ENCODE results near the gene RTF2.

RTF2 gene

DNA sequence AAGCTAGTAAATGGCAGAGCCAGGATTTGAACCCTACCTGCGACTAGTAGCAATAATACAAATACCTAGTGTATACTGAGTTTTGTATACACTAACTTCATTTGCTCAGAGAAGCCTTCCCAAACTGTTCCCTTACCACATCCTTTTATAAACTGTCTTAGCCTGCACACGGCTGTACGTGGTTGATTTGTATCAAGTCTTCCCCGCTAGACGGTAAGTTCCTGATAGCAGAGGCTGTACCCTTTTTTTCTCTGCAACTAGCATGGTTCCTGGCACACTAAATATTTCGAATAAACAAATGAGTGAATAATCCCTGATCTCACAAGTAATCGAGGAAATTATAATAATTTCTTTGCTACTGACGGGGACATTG, 636 bp downstream of the RTF2 start:
- Histone ChIP-seq H3K4me3 (ENCODE audit: low read length in 2 of 2) (peak overlapping the region; percentile 95 to 96), H3K27me3 (ENCODE audit: control insufficient read depth in 2 of 2, insufficient read depth in 2 of 2, low read length in 2 of 2) (no peaks in the 10 kb centered on the region), H3K9me3 (ENCODE audit: control insufficient read depth in 2 of 2, low read length in 2 of 2) (no peaks in the 10 kb centered on the region), H3K36me3 (ENCODE audit: control insufficient read depth in 2 of 2, insufficient read depth in 2 of 2, low read length in 2 of 2) (peaks cover 10 to 14% of the 10 kb centered on the region in 2 donors), H3K9ac (ENCODE audit: low read depth in 1 of 2, low read length in 2 of 2) (peak overlapping the region; percentile 89 to 94), H3K27ac (ENCODE audit: low read depth in 2 of 2, low read length in 2 of 2) (peak overlapping the region in 1 of 2 donors; percentile 84), H3K4me1 (ENCODE audit: control insufficient read depth in 2 of 2, insufficient read depth in 2 of 2, low read length in 2 of 2) (peaks cover 11 to 18% of the 10 kb centered on the region in 2 donors)

DNA sequence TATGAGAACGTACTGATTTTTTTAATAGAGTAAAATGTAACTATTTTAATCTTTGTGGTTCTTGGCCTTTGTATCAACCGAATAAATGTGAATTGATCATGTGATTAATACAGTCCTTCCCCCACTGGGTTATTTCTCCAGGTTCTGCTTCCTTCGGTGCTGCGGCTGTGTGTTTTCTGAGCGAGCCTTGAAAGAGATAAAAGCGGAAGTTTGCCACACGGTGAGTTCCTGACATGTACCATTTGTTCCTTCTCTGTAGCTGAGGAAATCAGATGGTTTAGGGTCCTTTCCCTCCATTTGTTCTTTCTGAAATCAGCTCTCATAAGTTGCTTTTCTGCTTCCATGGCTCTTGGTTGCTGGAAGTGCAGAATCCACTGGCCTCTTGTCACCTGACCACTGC, 15.5 kb downstream of the RTF2 start:
- H3K9ac ChIP-seq (ENCODE audit: low read depth in 1 of 2, low read length in 2 of 2): no peak overlapping the region
- H3K9me3 ChIP-seq (ENCODE audit: control insufficient read depth in 2 of 2, low read length in 2 of 2): no peaks in the 10 kb centered on the region
- H3K27me3 ChIP-seq (ENCODE audit: control insufficient read depth in 2 of 2, insufficient read depth in 2 of 2, low read length in 2 of 2): no peaks in the 10 kb centered on the region
- peaks cover 56 to 67% of the 10 kb centered on the region in 2 donors for H3K36me3 ChIP-seq (ENCODE audit: control insufficient read depth in 2 of 2, insufficient read depth in 2 of 2, low read length in 2 of 2)
- H3K4me1 ChIP-seq (ENCODE audit: control insufficient read depth in 2 of 2, insufficient read depth in 2 of 2, low read length in 2 of 2): no peaks in the 10 kb centered on the region
- H3K27ac ChIP-seq (ENCODE audit: low read depth in 2 of 2, low read length in 2 of 2): peak overlapping the region in 1 of 2 donors; percentile 13
- no peak overlapping the region for H3K4me3 ChIP-seq (ENCODE audit: low read length in 2 of 2)

DNA sequence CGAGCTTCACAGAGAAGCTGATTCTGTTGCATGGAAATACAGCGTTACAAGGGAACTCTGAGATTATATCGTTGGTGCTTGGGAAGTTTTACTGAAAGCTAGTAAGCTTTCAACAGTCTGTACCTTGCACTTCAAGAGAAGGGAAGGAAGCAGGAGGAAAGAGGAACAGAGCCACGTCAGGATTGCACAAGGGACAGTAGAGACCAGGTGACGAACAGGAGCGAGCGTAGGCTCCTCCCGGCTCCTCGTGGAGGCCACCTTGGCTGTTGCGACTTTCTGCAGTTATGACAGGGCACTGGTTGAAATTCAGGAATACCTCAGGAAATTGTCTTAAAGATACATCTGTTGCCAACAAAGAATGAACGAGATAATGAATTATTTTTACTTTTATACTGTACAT, 18.8 kb downstream of the RTF2 start:
- Histone ChIP-seq H3K4me3 (ENCODE audit: low read length in 2 of 2) (no peak overlapping the region), H3K4me1 (ENCODE audit: control insufficient read depth in 2 of 2, insufficient read depth in 2 of 2, low read length in 2 of 2) (no peaks in the 10 kb centered on the region), H3K36me3 (ENCODE audit: control insufficient read depth in 2 of 2, insufficient read depth in 2 of 2, low read length in 2 of 2) (peaks cover 48 to 63% of the 10 kb centered on the region in 2 donors), H3K9ac (ENCODE audit: low read depth in 1 of 2, low read length in 2 of 2) (no peak overlapping the region), H3K27me3 (ENCODE audit: control insufficient read depth in 2 of 2, insufficient read depth in 2 of 2, low read length in 2 of 2) (no peaks in the 10 kb centered on the region), H3K27ac (ENCODE audit: low read depth in 2 of 2, low read length in 2 of 2) (no peak overlapping the region), H3K9me3 (ENCODE audit: control insufficient read depth in 2 of 2, low read length in 2 of 2) (no peaks in the 10 kb centered on the region)

GRCh38 chr20:56488566-56488965, 20.1 kb downstream of the RTF2 start:
- H3K4me3 ChIP-seq (ENCODE audit: low read length in 2 of 2): no peak overlapping the region
- no peak overlapping the region for H3K9ac ChIP-seq (ENCODE audit: low read depth in 1 of 2, low read length in 2 of 2)
- H3K27ac ChIP-seq (ENCODE audit: low read depth in 2 of 2, low read length in 2 of 2): no peak overlapping the region
- no peaks in the 10 kb centered on the region for H3K27me3 ChIP-seq (ENCODE audit: control insufficient read depth in 2 of 2, insufficient read depth in 2 of 2, low read length in 2 of 2)
- H3K9me3 ChIP-seq (ENCODE audit: control insufficient read depth in 2 of 2, low read length in 2 of 2): no peaks in the 10 kb centered on the region
- peaks cover 48 to 57% of the 10 kb centered on the region in 2 donors for H3K36me3 ChIP-seq (ENCODE audit: control insufficient read depth in 2 of 2, insufficient read depth in 2 of 2, low read length in 2 of 2)
- H3K4me1 ChIP-seq (ENCODE audit: control insufficient read depth in 2 of 2, insufficient read depth in 2 of 2, low read length in 2 of 2): no peaks in the 10 kb centered on the region

DNA sequence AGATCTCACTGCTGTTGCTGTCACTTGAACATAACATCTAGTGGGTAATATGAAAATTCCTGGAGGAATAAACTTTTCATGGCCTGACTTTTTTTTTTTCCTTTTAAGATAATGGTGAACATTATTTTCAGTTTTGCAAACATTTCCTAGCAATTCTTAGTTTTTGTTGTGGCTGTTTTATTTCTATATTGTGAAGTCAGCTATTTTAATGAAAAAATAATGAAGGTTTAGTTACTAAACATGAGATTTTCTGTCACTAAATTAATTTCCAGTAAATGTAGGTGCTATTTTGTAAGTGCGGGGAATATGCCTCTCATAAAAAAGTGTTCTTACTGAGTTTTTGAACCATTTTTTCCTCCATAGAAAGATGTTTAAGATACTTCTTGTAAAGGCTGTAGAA, 32.7 kb downstream of the RTF2 start:
- Histone ChIP-seq H3K4me1 (ENCODE audit: control insufficient read depth in 2 of 2, insufficient read depth in 2 of 2, low read length in 2 of 2) (no peaks in the 10 kb centered on the region), H3K9ac (ENCODE audit: low read depth in 1 of 2, low read length in 2 of 2) (no peak overlapping the region), H3K27ac (ENCODE audit: low read depth in 2 of 2, low read length in 2 of 2) (no peak overlapping the region), H3K27me3 (ENCODE audit: control insufficient read depth in 2 of 2, insufficient read depth in 2 of 2, low read length in 2 of 2) (no peaks in the 10 kb centered on the region), H3K9me3 (ENCODE audit: control insufficient read depth in 2 of 2, low read length in 2 of 2) (no peaks in the 10 kb centered on the region), H3K4me3 (ENCODE audit: low read length in 2 of 2) (no peak overlapping the region), H3K36me3 (ENCODE audit: control insufficient read depth in 2 of 2, insufficient read depth in 2 of 2, low read length in 2 of 2) (peaks cover 15 to 21% of the 10 kb centered on the region in 2 donors)

GRCh38 chr20:56503916-56504315, 35.5 kb downstream of the RTF2 start:
- Histone ChIP-seq H3K9me3 (ENCODE audit: control insufficient read depth in 2 of 2, low read length in 2 of 2) (no peaks in the 10 kb centered on the region), H3K27ac (ENCODE audit: low read depth in 2 of 2, low read length in 2 of 2) (no peak overlapping the region), H3K4me3 (ENCODE audit: low read length in 2 of 2) (no peak overlapping the region), H3K27me3 (ENCODE audit: control insufficient read depth in 2 of 2, insufficient read depth in 2 of 2, low read length in 2 of 2) (no peaks in the 10 kb centered on the region), H3K36me3 (ENCODE audit: control insufficient read depth in 2 of 2, insufficient read depth in 2 of 2, low read length in 2 of 2) (peaks cover 11% of the 10 kb centered on the region in 2 donors), H3K9ac (ENCODE audit: low read depth in 1 of 2, low read length in 2 of 2) (no peak overlapping the region), H3K4me1 (ENCODE audit: control insufficient read depth in 2 of 2, insufficient read depth in 2 of 2, low read length in 2 of 2) (no peaks in the 10 kb centered on the region)

GRCh38 chr20:56504373-56505005, 36.1 kb downstream of the RTF2 start:
- H3K36me3 ChIP-seq (ENCODE audit: control insufficient read depth in 2 of 2, insufficient read depth in 2 of 2, low read length in 2 of 2): peaks cover 11% of the 10 kb centered on the region in 2 donors
- no peak overlapping the region for H3K4me3 ChIP-seq (ENCODE audit: low read length in 2 of 2)
- H3K4me1 ChIP-seq (ENCODE audit: control insufficient read depth in 2 of 2, insufficient read depth in 2 of 2, low read length in 2 of 2): no peaks in the 10 kb centered on the region
- no peaks in the 10 kb centered on the region for H3K27me3 ChIP-seq (ENCODE audit: control insufficient read depth in 2 of 2, insufficient read depth in 2 of 2, low read length in 2 of 2)
- no peak overlapping the region for H3K27ac ChIP-seq (ENCODE audit: low read depth in 2 of 2, low read length in 2 of 2)
- H3K9ac ChIP-seq (ENCODE audit: low read depth in 1 of 2, low read length in 2 of 2): no peak overlapping the region
- no peaks in the 10 kb centered on the region for H3K9me3 ChIP-seq (ENCODE audit: control insufficient read depth in 2 of 2, low read length in 2 of 2)

- Histone ChIP-seq H3K4me3 (ENCODE audit: low read length in 2 of 2) (no peak overlapping the region), H3K9ac (ENCODE audit: low read depth in 1 of 2, low read length in 2 of 2) (no peak overlapping the region), H3K36me3 (ENCODE audit: control insufficient read depth in 2 of 2, insufficient read depth in 2 of 2, low read length in 2 of 2) (peaks cover 11% of the 10 kb centered on the region in 2 donors), H3K4me1 (ENCODE audit: control insufficient read depth in 2 of 2, insufficient read depth in 2 of 2, low read length in 2 of 2) (no peaks in the 10 kb centered on the region), H3K27ac (ENCODE audit: low read depth in 2 of 2, low read length in 2 of 2) (no peak overlapping the region), H3K27me3 (ENCODE audit: control insufficient read depth in 2 of 2, insufficient read depth in 2 of 2, low read length in 2 of 2) (no peaks in the 10 kb centered on the region), H3K9me3 (ENCODE audit: control insufficient read depth in 2 of 2, low read length in 2 of 2) (no peaks in the 10 kb centered on the region)
Observed at GRCh38 chr20:56506103-56506502, 37.7 kb downstream of the RTF2 start.

- no peaks in the 10 kb centered on the region for H3K4me1 ChIP-seq (ENCODE audit: control insufficient read depth in 2 of 2, insufficient read depth in 2 of 2, low read length in 2 of 2)
- H3K4me3 ChIP-seq (ENCODE audit: low read length in 2 of 2): no peak overlapping the region
- peaks cover 26 to 41% of the 10 kb centered on the region in 2 donors for H3K36me3 ChIP-seq (ENCODE audit: control insufficient read depth in 2 of 2, insufficient read depth in 2 of 2, low read length in 2 of 2)
- H3K27me3 ChIP-seq (ENCODE audit: control insufficient read depth in 2 of 2, insufficient read depth in 2 of 2, low read length in 2 of 2): no peaks in the 10 kb centered on the region
- no peaks in the 10 kb centered on the region for H3K9me3 ChIP-seq (ENCODE audit: control insufficient read depth in 2 of 2, low read length in 2 of 2)
- no peak overlapping the region for H3K9ac ChIP-seq (ENCODE audit: low read depth in 1 of 2, low read length in 2 of 2)
- H3K27ac ChIP-seq (ENCODE audit: low read depth in 2 of 2, low read length in 2 of 2): no peak overlapping the region
Observed at GRCh38 chr20:56511926-56512325, 43.5 kb downstream of the RTF2 start.

DNA sequence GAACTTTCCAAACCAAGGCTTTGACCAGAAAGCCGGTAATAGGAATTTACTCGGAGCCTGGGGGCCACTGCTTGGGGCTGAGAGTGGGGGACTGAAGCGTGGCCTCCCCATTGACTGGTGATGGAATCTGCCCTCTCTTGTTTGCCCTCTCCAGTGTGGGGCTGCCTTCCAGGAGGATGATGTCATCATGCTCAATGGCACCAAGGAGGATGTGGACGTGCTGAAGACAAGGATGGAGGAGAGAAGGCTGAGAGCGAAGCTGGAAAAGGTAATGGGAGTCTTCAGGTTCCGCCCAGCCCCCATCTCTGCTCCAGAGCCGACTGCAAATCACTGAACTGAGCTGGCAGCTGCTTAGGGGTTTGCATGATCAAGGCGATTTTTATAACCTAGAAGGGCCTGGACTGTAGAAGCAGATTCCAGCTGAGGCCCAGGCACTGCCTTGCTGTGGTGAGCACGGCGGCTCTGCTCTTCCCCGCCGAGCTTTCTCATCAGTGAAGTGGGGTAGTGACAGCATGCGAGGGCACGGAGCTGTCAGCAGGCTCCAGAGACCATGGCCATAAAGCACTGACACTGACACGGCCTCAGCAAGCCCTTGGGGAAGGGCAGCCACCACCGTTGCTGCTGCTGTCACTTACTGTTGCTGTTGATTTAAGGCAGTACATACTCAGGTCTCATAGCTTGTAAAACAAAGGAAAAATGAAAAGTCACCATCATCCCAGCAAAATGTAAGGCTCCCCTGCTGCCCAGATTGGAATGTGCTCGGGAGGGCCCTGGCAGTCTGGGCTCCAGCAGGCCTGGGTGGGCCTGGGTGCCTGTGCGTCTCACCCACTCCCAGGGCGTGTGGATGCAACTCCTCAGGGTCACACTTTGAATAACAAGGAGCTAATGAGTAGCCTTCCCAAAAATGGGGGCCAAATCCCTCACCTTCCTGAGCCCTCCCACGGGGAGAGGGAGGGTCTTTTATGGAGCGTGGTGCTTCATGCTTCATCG, 45.0 kb downstream of the RTF2 start:
- Histone ChIP-seq H3K9ac (ENCODE audit: low read depth in 1 of 2, low read length in 2 of 2) (no peak overlapping the region), H3K4me3 (ENCODE audit: low read length in 2 of 2) (no peak overlapping the region), H3K36me3 (ENCODE audit: control insufficient read depth in 2 of 2, insufficient read depth in 2 of 2, low read length in 2 of 2) (peaks cover 38 to 50% of the 10 kb centered on the region in 2 donors), H3K4me1 (ENCODE audit: control insufficient read depth in 2 of 2, insufficient read depth in 2 of 2, low read length in 2 of 2) (no peaks in the 10 kb centered on the region), H3K27ac (ENCODE audit: low read depth in 2 of 2, low read length in 2 of 2) (no peak overlapping the region), H3K27me3 (ENCODE audit: control insufficient read depth in 2 of 2, insufficient read depth in 2 of 2, low read length in 2 of 2) (no peaks in the 10 kb centered on the region), H3K9me3 (ENCODE audit: control insufficient read depth in 2 of 2, low read length in 2 of 2) (peaks cover 0 to under 1% of the 10 kb centered on the region in 2 donors)

All from mucosa of rectum (tissue), 2 donors.